Psoas muscle (tissue), 8 donors: ENCODE results near the gene ORM1. TPM values are rescaled to one million over a fixed set of nuclear protein-coding genes. Genes with fewer than 3 reads are reported as not detected.

Experiments used
- ATAC-seq, 4 donors: fragments of 200-7000 bp; cut with Tn5 transposase; one replicate each; pipeline ENCODE4 v1.9.1; 2020; ENCODE audit warnings: moderate library complexity in 3 of 4, mild to moderate bottlenecking in 2 of 4
- DNase-seq, 2 donors: peaks; one replicate each; pipeline ENCODE4 v3.0.0-alpha.2; 2020
- H3K27ac ChIP-seq: fragments of 200-600 bp; one replicate; pipeline ENCODE4 v1.8.0; 2022
- H3K27me3 ChIP-seq, 3 donors: fragments of 200-600 bp in 1 of 3; one replicate each; pipeline versions ENCODE4 v1.6.1 to v1.8.0; 2013 to 2022; ENCODE audit warnings: low read length in 2 of 3, mild to moderate bottlenecking in 2 of 3, moderate library complexity in 1 of 3; ENCODE audit not compliant: insufficient read depth in 3 of 3
- H3K36me3 ChIP-seq, 2 donors: fragments of 200-600 bp in 1 of 2; one replicate each; pipeline versions ENCODE4 v1.6.1 to v1.8.0; 2013 to 2022; ENCODE audit warnings: low read depth in 1 of 2, mild to moderate bottlenecking in 1 of 2, moderate library complexity in 1 of 2; ENCODE audit not compliant: insufficient read depth in 1 of 2
- H3K4me1 ChIP-seq: fragments of 200-600 bp; one replicate; pipeline ENCODE4 v1.8.0; 2022
- H3K4me3 ChIP-seq: fragments of 200-600 bp; one replicate; pipeline ENCODE4 v1.8.0; 2022; ENCODE audit warnings: mild to moderate bottlenecking
- H3K9me3 ChIP-seq: fragments of 200-600 bp; one replicate; pipeline ENCODE4 v1.8.0; 2022
- WGBS, 3 donors: extraction: QIAGEN DNeasy Blood & Tissue Kit; methylation state at CpG; one replicate each; pipeline versions ENCODE4 v1.1.6 to v1.1.7; 2013; 5-methylcytosine and 5-hydroxymethylcytosine counted together
- intact Hi-C, 2 donors: fragments of 100-400 bp; cut with DNase I; formaldehyde crosslinking; loops; one replicate each; pipeline versions ENCODE4 v1.11.0 to v1.14.2; 2022
- polyA plus RNA-seq, 3 donors: library from polyadenylated mRNA; stranded (reverse); fragments of 200-250 nt; gene quantifications; one replicate each; pipeline ENCODE4 v1.2.3, GENCODE V29; 2013
- total RNA-seq, 4 donors: library from RNA; stranded (reverse); fragmentation: NEBNext Ultra II Directional in 2 of 4; extraction: Animal tissue kit (Norgen Biotek cat#: 25700) in 2 of 4; gene quantifications; one replicate each; pipeline versions ENCODE4 v1.2.1 to v1.2.4, GENCODE V29; 2021 to 2023
- TF ChIP-seq, protein P1 (sequence below): fragments of 200-600 bp; IDR thresholded peaks from one replicate; pipeline ENCODE4 v1.8.0; 2022; ENCODE audit warnings: antibody characterized with exemption
- donor health status: healthy with polysubstance abuse.
- donor health status: DM: no; HTN: no; CAD: no; lungs with moderate emphysema.
- donor health status: Bipolar disorder and iron deficiency.
- donor health status: healthy.
- donor health status: DM: yes; HTN: yes; CAD: no.
- donor health status: DM: no; HTN: no; CAD: no.
- donor health status: DM: no; HTN: no; CAD: no.
- donor health status: DM: yes; HTN: yes; CAD: no.

ORM1 gene
- total and polyA plus RNA-seq, 7 donors: 0.21 to 2.8 (median 1.2) TPM; not detected in 3

DNA sequence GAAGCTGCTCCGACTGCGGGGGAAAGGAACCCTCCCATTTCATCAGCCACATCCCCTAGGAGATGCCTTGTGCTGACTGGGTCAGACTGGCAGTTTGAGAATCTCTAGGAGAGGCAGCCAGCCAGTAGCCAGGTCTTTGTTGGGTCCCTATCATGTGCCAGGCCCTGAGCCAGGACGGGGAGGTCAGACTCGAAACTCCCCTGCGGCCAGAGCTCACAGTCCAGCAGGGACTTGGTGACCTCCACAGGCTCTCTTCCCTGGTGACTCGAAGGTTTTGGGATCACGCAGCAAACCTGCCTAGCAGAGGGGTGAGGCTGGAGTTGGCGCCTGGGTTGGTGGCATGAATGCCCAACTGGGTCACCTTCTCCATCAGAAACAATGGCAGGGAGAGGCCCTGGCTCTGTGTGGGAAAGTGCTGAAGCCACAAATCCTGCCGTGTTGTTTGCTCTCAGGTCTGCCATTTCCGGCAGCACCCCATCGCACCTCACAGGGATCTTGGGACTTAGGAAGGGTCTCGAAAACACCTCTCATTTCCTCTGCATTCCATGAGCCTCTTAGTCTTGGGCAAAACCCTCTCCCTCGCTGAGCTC, 14.4 kb upstream of the ORM1 start:
- WGBS, 3 donors: 87 to 95% (median 94%) methylated on average over 13 of the region's 13 CpGs
- intact Hi-C loops: no loop called here

DNA sequence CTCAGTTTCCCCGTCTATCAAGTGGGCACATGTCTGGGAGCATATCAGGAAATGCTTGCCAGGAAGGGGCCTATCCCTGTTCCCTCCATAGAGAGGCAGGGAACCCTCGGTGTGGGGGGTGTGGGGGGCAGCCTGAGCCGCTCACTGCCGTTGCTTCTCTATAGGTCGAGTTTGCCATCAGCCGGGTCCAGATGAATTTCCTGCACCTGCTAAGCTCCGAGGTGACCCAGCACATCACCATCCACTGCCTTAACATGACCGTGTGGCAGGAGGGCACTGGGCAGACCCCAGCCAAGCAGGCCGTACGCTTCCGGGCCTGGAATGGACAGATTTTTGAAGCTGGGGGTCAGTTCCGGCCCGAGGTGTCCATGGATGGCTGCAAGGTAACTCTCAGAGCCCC, 13.8 kb upstream of the ORM1 start:
- no peak for ATAC-seq
- TF ChIP-seq, protein P1, sequence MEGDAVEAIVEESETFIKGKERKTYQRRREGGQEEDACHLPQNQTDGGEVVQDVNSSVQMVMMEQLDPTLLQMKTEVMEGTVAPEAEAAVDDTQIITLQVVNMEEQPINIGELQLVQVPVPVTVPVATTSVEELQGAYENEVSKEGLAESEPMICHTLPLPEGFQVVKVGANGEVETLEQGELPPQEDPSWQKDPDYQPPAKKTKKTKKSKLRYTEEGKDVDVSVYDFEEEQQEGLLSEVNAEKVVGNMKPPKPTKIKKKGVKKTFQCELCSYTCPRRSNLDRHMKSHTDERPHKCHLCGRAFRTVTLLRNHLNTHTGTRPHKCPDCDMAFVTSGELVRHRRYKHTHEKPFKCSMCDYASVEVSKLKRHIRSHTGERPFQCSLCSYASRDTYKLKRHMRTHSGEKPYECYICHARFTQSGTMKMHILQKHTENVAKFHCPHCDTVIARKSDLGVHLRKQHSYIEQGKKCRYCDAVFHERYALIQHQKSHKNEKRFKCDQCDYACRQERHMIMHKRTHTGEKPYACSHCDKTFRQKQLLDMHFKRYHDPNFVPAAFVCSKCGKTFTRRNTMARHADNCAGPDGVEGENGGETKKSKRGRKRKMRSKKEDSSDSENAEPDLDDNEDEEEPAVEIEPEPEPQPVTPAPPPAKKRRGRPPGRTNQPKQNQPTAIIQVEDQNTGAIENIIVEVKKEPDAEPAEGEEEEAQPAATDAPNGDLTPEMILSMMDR: no peak
- H3K36me3 ChIP-seq: peaks cover 0 to 24% of the 10 kb centered on the region in 2 donors
- H3K27ac ChIP-seq: no peak overlapping the region
- intact Hi-C loops: no loop called here
- H3K27me3 ChIP-seq: no peaks in the 10 kb centered on the region
- DNase-seq: no peak
- 92 to 94% (median 93%) methylated on average over 13 of the region's 13 CpGs for WGBS, 3 donors
- no peak overlapping the region for H3K4me3 ChIP-seq
- no peaks in the 10 kb centered on the region for H3K4me1 ChIP-seq
- no peaks in the 10 kb centered on the region for H3K9me3 ChIP-seq

More for the DNA sequence above, 14.4 kb upstream of the ORM1 start:
- no peak overlapping the region for H3K4me3 ChIP-seq
- TF ChIP-seq, protein P1: no peak
- ATAC-seq (no peak), DNase-seq (no peak)
- no peaks in the 10 kb centered on the region for H3K9me3 ChIP-seq
- H3K27me3 ChIP-seq: no peaks in the 10 kb centered on the region
- no peaks in the 10 kb centered on the region for H3K4me1 ChIP-seq
- H3K27ac ChIP-seq: no peak overlapping the region
- H3K36me3 ChIP-seq: peaks cover 0 to 24% of the 10 kb centered on the region in 2 donors

DNA sequence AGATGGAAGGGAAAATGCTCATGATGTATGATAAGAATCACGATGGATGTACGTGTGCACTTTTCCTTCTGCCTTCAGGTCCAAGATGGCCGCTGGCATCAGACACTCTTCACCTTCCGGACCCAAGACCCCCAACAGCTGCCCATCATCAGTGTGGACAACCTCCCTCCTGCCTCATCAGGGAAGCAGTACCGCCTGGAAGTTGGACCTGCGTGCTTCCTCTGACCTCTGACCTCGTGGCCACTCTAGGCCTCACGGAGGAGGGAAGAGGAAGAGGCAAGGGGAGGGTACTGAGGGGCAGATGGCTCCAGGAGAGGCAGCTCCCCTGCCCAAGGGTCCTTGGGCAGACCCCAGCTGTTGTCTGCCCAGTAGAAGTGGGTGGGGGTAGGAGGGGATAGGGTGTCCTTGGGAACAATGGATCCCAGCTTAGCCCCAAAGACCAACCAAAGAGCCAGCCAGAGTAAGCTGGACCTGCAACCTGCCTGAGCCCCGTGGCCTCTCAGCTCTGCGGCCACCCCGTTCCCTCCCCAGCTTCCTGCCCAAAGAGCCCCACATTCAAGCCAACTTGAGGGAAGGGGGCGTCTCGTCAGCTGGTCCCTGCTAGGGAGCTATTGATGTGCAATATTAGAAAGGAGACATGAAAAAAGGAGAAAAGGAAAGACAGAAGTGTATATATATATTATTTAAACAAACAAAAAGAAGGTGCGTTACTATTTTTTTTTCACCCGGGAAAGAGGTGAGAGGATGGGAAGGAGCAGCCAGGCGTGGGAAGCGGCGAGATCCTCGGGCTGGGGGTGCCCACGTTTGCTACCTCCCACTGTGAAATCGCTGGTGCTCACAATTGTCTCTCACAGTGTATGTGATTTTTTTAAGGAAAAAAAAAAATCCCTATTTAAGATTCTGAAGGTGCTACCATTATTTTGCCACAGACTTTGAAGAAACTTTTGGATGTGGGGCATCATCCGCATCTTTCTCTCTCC, 12.1 kb upstream of the ORM1 start:
- ATAC-seq (no peak), DNase-seq (no peak)
- Histone ChIP-seq H3K36me3 (peaks cover 0 to 24% of the 10 kb centered on the region in 2 donors), H3K27ac (no peak overlapping the region), H3K4me3 (no peak overlapping the region), H3K9me3 (no peaks in the 10 kb centered on the region), H3K27me3 (no peaks in the 10 kb centered on the region), H3K4me1 (no peaks in the 10 kb centered on the region)
- intact Hi-C loops: no loop called here
- 87 to 90% (median 89%) methylated on average over 22 of the region's 22 CpGs for WGBS, 3 donors
- TF ChIP-seq, protein P1: no peak

DNA sequence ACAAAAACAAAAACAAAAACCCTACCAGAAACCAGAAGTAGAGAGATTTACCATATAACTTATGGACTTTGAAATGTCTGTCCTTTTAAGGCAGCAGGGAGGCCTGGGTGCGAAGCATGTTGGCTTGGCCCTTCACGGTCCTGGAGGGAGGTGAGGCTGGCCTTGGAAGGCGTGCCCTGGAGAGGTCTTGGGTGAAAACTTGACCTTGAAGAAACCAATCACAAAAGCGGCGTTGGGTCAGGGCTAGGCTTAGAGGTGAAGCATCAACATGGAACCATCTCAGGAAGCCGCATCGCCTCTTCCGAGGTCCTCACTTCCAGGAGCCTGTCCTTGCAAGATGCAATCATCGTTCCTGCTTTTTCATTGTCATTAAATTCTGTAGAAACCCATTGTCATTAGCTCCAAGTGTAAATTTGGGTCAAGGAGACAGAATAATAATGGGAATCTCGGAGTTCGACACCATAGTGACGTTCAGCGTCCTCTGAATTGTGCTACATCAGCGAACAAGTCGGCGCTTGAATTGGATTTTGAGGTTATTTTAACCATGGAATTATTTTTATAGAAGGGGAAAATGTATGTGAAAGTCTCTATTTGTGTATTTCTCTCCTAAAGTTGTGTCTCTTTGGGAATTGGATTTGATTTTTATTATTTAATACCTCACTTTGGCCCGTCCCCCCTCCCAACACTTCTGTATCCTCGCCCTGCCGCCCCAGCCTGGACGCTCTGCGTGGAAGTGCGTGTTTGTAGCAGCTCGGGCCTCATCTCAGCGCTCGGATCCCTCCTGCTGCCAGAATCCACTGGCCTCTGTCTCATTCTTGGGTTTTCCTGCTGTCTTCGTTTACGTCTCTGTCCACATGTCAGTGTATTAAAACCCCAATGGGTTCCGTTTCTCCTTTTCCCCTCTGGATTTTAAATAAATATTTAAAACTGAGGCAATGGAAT, 11.1 kb upstream of the ORM1 start:
- 89 to 94% (median 93%) methylated on average over 28 of the region's 28 CpGs for WGBS, 3 donors

More for the DNA sequence above, 11.1 kb upstream of the ORM1 start:
- Histone ChIP-seq H3K27ac (no peak overlapping the region), H3K36me3 (peaks cover 0 to 24% of the 10 kb centered on the region in 2 donors), H3K4me1 (no peaks in the 10 kb centered on the region), H3K9me3 (no peaks in the 10 kb centered on the region), H3K4me3 (no peak overlapping the region), H3K27me3 (no peaks in the 10 kb centered on the region)
- intact Hi-C loops: no loop called here
- ATAC-seq (no peak), DNase-seq (no peak)
- TF ChIP-seq, protein P1: no peak
